GM12874 (cell line): Measurements from ENCODE around the gene NUDCD3.

Experiments used
- CTCF ChIP-seq: IDR thresholded peaks from 2 replicates; pipeline ENCODE4 v1.5.1; 2011; ENCODE audit warnings: low read depth, mild to moderate bottlenecking, control low read depth, low read length, moderate library complexity; ENCODE audit not compliant: insufficient read depth

NUDCD3 gene

GRCh38 chr7:44388089-44388970 is 102.1 kb downstream of the NUDCD3 start:
- TF ChIP-seq CTCF: no peak

- TF ChIP-seq CTCF: no peak
Observed at GRCh38 chr7:44387389-44387788, 103.1 kb downstream of the NUDCD3 start.

GRCh38 chr7:44386139-44386913 is 104.1 kb downstream of the NUDCD3 start:
- TF ChIP-seq CTCF: no peak

GRCh38 chr7:44385434-44386138 is 104.9 kb downstream of the NUDCD3 start:
- TF ChIP-seq CTCF: no peak

- no peak for TF ChIP-seq CTCF
Observed at GRCh38 chr7:44384586-44385433, 105.6 kb downstream of the NUDCD3 start.

- no peak for TF ChIP-seq CTCF
Observed at GRCh38 chr7:44383566-44383965, 106.9 kb downstream of the NUDCD3 start.
